Epithelial cell of esophagus (primary cell): Measurements from ENCODE around the gene PIK3R4.

ENCODE experiments used
- DNase-seq: peaks from one replicate; pipeline ENCODE4 v3.0.0; 2010; ENCODE audit warnings: low read depth
- H3K4me3 ChIP-seq: 2 replicates; pipeline ENCODE4 v1.5.1; 2011; ENCODE audit warnings: mild to moderate bottlenecking, low read length, control low read depth
- TF ChIP-seq, protein P1 (sequence below): IDR thresholded peaks from 2 replicates; pipeline ENCODE4 v1.5.1; 2011; ENCODE audit warnings: low read depth, mild to moderate bottlenecking, low read length, control low read depth, inconsistent platforms; ENCODE audit not compliant: insufficient read depth; ENCODE audit errors: missing control alignments

PIK3R4 gene

DNA sequence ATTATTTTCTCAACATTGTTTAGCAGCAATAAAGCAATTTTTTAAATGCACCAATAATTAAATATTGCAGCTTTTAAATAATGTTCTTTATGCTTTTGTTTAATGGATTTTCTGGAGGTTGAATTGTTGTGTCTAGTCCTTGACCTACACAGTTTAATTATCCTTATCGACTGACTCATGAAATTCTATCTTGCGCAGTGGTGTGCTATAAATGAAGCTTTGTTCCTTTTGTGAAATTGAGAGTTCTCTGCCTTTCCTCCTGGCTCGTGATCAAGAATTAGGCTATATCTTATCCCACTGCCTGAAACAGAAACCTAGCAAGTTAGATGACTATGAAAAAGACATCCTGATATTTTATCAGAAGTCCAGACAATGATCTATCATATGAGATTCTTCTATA is 37.0 kb upstream of the PIK3R4 start:
- DNase-seq: no peak
- H3K4me3 ChIP-seq: no peak overlapping the region
- TF ChIP-seq, protein P1, sequence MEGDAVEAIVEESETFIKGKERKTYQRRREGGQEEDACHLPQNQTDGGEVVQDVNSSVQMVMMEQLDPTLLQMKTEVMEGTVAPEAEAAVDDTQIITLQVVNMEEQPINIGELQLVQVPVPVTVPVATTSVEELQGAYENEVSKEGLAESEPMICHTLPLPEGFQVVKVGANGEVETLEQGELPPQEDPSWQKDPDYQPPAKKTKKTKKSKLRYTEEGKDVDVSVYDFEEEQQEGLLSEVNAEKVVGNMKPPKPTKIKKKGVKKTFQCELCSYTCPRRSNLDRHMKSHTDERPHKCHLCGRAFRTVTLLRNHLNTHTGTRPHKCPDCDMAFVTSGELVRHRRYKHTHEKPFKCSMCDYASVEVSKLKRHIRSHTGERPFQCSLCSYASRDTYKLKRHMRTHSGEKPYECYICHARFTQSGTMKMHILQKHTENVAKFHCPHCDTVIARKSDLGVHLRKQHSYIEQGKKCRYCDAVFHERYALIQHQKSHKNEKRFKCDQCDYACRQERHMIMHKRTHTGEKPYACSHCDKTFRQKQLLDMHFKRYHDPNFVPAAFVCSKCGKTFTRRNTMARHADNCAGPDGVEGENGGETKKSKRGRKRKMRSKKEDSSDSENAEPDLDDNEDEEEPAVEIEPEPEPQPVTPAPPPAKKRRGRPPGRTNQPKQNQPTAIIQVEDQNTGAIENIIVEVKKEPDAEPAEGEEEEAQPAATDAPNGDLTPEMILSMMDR: no peak

DNA sequence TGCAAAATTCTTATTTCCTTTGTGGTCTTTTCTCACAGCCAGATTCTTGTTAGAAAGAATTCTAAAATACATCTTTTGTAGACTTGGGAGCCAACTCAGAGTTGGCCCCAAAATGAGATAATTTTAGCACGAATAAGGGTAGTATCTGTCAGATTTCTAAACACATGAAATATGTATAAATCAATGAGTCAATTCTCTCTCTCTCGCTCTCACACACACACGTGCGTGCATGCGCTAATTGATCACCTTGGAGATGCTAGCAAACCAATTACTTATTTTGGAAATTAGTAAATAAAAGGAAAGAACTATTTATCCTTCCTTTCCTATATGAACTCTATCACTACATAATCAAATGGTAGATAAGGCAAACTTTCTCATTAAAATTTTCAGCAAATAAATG is 32.9 kb upstream of the PIK3R4 start:
- H3K4me3 ChIP-seq: no peak overlapping the region
- TF ChIP-seq, protein P1: no peak
- DNase-seq: no peak

DNA sequence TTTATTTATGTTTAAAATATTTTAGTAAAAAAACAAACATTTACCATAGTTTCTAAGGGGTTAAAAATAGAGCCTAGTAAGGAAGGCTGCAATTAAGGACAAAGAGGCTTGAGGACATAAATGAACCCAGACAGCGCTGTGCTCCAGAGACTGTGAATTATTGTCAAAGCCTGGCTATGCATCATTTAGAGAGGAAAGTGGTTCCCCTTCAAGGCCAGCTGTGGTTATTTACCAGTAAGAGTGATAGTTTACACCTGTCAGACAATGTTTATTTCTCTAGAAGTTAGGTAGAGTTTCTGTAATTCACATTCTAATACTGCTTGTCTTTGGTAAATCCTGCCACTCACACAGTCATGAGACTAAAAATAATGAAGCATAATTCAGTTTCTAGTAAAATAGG is 32.4 kb upstream of the PIK3R4 start:
- DNase-seq: no peak
- TF ChIP-seq, protein P1: no peak

DNA sequence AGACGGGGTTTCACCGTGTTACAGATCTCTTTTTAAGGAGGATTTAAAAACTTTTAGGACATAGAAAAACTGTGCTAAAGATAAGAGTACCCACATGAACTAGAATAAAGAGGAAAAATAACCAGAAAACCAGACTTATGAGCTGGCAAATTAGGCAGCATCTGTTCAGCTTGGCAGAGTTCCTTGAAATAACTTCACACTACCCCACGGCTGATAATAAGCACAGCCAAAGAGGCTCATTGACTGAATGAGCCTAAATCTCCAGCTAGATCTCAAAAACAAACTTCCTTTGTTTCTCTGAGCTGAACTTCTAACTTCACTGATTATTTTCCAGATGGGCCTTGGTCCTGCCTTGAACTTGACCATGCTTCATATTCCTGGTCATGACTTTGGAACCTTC is 26.7 kb upstream of the PIK3R4 start:
- TF ChIP-seq, protein P1: no peak
- DNase-seq: no peak

More for the DNA sequence above, 32.4 kb upstream of the PIK3R4 start:
- H3K4me3 ChIP-seq: no peak overlapping the region

DNA sequence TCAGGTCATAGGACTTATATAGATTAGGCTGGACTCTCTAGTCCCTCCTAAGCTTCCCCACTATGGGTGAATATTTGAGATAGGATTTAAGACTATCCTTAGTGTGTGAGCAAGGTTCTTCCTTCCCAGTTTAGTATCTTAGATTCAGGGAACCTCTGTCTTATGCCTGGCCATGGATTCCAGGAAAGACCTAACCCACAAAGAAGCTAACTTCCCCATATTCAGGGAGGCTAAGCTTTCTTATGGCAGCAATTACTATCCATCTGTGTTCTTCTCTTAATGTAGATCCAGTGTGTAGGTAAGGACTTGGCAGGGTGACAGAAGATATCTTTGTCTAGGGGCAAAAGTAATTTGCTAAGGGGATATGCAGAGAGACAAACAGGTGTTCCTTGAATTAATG is 25.5 kb upstream of the PIK3R4 start:
- H3K4me3 ChIP-seq: no peak overlapping the region
- TF ChIP-seq, protein P1: no peak
- no peak for DNase-seq

More for the DNA sequence above, 26.7 kb upstream of the PIK3R4 start:
- no peak overlapping the region for H3K4me3 ChIP-seq

DNA sequence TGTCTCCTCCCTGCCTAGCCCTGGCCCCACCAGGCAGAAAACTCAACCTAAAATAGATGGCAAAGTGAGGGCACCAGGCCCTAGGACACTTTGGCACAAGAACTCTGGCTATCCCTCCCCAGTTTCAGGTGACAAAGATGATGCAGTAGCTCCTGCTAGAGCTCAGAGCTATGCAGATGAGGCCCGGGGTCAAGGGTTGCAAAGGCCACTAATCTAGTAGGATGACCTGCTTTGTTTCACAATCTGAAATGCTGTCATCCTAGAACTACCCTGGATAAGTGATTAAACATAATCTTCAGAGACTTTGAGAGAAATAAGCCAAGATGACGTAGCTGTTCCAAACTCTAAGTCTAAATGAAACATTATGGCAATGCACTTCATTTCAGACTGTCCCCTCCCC is 24.0 kb upstream of the PIK3R4 start:
- no peak overlapping the region for H3K4me3 ChIP-seq
- no peak for DNase-seq
- TF ChIP-seq, protein P1: no peak

DNA sequence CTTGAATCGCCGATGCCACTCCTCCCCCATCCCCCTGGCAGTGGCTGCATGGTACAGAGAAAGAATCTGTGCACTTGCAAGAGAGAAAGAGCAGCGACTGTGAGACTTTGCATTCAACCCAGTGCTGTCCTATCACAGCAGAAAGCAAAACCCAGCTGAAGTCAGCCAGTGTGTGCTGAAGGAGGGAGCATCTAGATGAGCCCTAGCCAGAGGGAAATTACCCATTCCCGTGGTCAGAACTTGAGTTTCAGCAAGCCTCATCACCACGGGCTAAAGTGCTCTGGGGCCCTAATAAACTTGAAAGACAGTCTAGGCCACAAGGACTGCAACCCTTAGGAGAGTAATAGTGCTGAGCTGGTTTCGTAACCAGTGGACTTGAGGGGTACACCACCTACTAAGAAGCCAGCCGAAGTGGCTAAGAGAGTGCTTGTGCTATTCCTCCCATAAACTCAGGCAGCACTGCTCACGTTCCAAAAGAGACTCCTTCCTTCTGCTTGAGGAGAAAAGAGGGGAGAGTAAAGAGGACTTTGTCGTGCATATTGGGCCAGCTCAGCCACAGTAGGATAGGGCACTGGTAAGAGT is 15.2 kb upstream of the PIK3R4 start:
- TF ChIP-seq, protein P1: no peak
- no peak overlapping the region for H3K4me3 ChIP-seq

More for the DNA sequence above, 15.2 kb upstream of the PIK3R4 start:
- DNase-seq: no peak
